ENCODE measurements around the gene FAM83F.
"Not testable (repeated sequence)": the region's sequence is repeated elsewhere in the genome, so short reads cannot be mapped to it uniquely, and the experiment has no call there.

The FAM83F gene

GRCh38 chr22:40015358-40015976 lies 20.7 kb downstream of the FAM83F start:
- DNase-seq (ENCODE audit: low read depth, low spot score) = no peak

GRCh38 chr22:40018051-40018450 lies 23.3 kb downstream of the FAM83F start:
- DNase-seq (ENCODE audit: low read depth, low spot score) = no peak

GRCh38 chr22:40019100-40019499 lies 24.3 kb downstream of the FAM83F start:
- DNase-seq (ENCODE audit: low read depth, low spot score) = no peak

GRCh38 chr22:40020956-40021355 lies 26.2 kb downstream of the FAM83F start:
- no peak for DNase-seq (ENCODE audit: low read depth, low spot score)

DNA sequence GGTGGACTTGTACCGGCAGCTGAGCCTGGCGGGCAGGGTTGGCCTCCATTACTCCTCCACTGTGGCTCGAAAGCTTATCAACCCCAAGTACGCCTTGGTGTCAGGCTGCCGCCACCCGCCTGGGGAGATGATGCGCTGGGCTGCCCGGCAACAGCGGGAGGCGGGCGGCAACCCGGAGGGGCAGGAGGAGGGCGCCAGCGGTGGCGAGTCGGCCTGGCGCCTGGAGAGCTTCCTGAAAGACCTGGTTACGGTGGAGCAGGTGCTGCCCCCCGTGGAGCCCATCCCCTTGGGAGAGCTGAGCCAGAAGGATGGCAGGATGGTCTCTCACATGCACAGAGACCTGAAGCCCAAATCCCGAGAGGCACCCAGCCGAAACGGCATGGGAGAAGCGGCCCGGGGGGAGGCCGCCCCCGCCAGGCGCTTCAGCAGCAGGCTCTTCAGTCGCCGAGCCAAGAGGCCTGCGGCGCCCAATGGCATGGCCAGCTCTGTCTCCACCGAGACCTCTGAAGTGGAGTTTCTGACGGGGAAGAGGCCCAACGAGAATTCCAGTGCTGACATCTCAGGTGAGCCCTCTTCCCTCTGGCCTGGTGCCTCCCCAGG lies 26.7 kb downstream of the FAM83F start:
- DNase-seq (ENCODE audit: low read depth, low spot score) = no peak

DNA sequence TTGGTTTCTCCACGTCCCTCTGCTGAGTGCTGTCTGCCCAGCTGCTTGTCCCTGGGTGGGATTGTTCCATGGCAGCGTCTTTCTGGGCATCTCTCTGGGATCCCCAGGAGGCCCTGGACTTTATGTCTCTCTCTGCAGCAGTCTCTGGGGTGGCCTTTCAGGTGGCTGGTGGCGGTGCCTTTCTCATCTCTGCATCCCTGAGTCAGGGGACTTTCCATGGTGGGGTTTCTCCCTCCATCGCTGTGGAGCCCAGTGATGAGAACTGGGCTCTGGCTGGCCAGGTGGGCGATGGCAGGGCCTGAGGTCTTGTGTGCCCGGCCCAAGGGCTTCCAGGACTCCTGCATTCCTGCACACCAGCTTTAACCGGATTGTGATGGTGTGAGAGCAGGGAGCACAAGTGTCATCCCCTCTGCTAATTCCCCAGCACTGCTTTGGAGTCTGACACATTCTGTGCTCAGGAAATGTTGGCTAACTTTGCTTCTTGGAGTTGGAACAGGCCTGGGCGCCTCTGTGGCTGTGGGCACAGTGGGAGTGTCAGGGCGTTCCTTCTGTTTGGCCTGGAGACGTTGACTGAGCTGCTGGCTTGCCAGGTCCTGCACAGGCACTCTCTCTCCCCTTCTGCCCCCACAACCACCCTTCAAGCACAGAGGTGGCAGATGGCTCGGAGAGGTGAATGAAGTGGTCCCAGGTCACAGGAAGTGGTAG lies 27.9 kb downstream of the FAM83F start:
- no peak for DNase-seq (ENCODE audit: low read depth, low spot score)

GRCh38 chr22:40023341-40023841 lies 28.6 kb downstream of the FAM83F start:
- DNase-seq (ENCODE audit: low read depth, low spot score) = no peak

DNA sequence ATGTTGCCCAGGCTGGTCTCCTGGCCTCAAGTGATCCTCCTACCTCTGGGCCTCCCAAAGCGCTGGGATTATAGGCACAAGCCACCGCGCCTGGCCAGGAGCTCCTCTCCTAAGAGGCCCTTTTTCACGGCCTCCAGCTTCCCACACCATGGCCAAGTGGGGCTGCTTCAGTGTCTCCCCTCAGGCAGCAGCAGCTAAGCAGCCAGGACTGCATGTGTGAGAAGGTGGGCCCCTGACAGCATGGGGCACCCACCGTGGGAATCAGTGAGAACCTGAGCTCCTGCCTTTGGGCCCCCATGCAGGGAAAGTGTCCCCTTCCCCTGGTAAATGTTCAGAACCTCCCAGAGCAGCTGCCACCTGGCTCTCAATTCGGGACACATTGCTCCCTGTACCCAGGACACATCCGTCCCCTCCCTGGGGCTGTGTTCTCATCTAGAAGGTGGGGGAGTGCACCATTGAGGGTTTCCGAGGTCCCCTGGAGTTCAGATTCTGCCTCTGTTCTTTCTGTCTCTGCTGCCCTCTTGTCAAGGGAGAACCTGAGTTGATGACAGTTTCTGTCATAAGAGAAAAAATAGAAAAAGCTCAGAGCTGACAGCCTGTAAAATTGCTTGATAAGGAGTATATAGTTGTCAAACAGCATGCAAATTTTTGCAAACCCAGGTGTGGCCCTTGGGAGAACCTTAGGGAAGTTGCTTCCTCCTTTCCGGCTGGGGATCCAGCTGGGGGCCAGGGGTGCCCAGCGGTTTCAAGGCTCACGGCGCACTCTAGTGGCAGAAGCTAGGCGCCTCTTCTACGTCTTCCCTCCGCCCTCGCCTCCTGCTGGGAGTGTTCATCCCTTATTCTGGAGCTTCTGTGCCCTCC lies 29.7 kb downstream of the FAM83F start:
- no peak for DNase-seq (ENCODE audit: low read depth, low spot score)

DNA sequence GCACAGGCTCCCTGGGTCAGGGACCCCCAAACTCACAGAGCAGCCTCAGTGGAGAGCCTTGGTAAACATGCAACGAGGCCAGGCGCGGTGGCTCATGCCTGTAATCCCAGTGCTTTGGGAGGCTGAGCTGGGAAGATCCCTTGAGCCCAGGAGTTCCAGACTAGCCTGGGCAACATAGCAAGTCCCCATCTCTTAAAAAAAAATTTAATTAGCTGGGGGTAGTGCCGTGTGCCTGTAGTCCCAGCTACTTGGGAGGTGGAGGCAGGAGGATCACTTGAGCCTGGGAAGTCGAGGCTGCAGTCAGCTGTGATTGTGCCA lies 30.3 kb downstream of the FAM83F start:
- DNase-seq (ENCODE audit: low read depth, low spot score) = not testable (repeated sequence)

DNA sequence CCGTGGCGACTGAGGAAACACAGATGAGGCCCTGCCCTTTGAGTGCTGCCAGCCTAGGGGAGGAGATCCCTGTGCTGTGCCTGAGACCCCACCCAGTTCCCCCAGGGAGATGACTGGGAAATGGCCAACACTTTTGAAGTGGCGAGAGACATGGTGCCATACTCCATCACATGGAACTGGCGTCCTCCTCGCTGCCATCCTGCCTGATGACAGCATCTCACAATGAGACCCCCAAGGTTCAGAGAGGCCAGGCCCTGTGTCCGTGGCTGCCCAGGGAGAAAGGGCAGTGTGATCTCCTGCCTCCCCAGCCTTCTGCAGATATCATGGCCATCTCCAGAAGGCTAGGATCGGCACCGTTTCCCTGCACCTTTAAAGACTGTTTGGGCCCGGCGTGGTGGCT lies 31.1 kb downstream of the FAM83F start:
- DNase-seq (ENCODE audit: low read depth, low spot score) = no peak

- DNase-seq (ENCODE audit: low read depth, low spot score) = no peak
Observed at GRCh38 chr22:40026641-40027040, 31.9 kb downstream of the FAM83F start.

DNA sequence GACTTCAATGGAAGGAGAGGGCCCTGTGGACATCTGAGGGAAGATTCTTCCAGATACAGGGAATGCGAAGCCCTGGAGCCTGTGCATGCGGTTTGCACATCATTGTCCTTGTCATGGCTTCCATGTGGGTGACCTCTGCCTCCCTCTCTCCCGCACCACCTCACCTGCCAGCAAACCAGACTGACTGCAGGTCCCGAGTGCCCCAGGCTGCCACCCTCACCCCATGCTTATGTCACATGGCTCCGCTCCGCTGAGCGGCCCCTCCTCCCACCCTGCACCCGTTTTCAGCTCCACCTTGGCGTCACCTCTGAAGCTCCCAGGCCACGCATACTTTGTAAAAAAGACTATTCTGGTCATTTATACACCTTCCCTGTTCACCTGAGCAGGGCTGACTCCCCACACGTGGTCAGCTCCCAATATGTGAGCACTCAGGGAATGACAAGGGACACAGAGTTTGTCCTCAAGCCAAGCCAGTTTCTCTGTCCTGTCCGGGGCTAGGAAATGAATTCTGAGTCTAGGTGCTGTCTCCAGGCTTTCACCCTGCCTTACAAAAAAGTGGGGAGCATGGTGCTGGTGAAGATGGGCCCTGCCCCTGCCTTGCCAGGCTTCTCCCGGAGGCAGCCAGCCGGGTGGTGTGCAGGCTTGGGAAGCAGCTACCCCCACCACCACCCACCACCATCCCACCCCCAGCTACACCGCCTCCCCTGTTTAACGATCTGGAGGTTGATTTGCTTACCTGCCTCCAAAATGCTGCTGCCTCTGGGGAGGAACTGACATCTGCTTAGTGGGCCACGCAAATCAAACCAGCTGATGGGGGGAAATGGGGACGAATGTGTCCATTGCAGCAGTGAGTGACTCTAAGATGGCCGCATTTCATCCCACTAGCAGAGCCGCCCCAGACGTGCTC lies 32.7 kb downstream of the FAM83F start:
- DNase-seq (ENCODE audit: low read depth, low spot score) = no peak

DNA sequence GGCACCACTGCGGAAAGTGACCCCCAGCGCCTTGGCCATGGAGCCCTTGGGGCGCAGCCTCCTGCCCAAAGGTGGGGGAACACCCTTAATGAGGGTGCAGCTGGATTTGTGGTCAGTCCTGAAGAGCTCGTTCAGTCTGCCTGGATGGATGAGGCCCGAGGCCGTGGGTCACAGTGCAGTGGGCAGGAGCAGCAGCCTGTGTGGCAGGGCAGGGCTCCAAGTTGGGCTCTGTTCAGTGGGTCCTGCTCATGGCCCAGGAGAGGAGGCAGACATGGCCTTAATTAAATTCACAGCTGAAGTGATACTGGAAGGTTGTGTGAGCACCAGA lies 33.3 kb downstream of the FAM83F start:
- no peak for DNase-seq (ENCODE audit: low read depth, low spot score)

GRCh38 chr22:40029189-40029890 lies 34.6 kb downstream of the FAM83F start:
- no peak for DNase-seq (ENCODE audit: low read depth, low spot score)

GRCh38 chr22:40030026-40030757 lies 35.4 kb downstream of the FAM83F start:
- DNase-seq (ENCODE audit: low read depth, low spot score) = no peak

GRCh38 chr22:40030758-40031095 lies 36.0 kb downstream of the FAM83F start:
- no peak for DNase-seq (ENCODE audit: low read depth, low spot score)

- no peak for DNase-seq (ENCODE audit: low read depth, low spot score)
Observed at GRCh38 chr22:40031766-40032470, 37.2 kb downstream of the FAM83F start.

DNA sequence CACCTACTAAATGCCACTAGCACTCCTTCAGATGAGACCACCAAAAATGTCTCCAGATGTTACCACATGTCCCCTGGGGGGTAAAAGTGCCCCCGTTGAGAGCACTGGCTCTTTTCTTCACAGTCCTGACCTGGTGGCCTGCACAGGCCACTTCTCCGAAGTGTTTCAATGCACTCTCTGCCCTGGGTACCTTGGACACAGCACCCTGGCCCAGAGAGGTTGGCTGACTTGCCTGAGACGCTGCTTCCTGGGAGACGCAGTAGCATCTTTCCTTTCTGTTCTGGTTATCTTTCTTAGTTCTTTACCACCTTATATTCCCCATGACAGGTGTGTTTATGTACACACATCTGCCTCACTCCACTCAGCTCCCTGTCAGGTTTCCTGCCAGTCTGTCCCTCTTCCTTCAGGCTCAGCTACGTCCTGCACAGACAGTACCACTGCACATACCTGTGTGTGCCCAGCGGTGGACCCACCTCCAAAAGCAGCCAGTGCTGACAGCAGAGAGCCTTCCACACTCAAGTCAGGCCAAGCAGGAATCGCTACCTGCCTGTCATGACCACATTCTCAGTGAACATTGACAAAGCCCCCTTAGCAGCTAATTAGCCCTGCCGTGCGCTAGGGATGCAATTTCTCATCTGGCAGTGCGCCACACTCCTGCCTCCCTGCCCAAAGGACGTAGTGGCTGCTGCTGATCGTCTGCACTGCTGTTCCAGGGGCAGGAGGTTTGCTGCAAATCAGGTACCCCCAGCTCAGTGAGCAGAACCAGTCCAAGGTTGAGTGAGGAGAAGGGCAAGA lies 39.0 kb downstream of the FAM83F start:
- DNase-seq (ENCODE audit: low read depth, low spot score) = no peak

- no peak for DNase-seq (ENCODE audit: low read depth, low spot score)
Observed at GRCh38 chr22:40035351-40035750, 40.6 kb downstream of the FAM83F start.
